ENCODE results near the gene UGT8.

- TF ChIP-seq CTCF (conservative IDR thresholded peaks at IDR 0.05; ENCODE audit: low read length), result no peak
- TF ChIP-seq EZH2phosphoT487 (IDR thresholded peaks at IDR 0.05; ENCODE audit: borderline replicate concordance, low read depth, low read length), result no peak
Observed at GRCh38 chr4:114677346-114677979, 78.9 kb downstream of the UGT8 start.
